B cell (primary cell): Measurements from ENCODE around the gene TENM3.

Experiments used
- EZH2 ChIP-seq: IDR thresholded peaks from 2 replicates; pipeline ENCODE4 v1.6.1; 2012; ENCODE audit warnings: borderline replicate concordance, low read depth, mild to moderate bottlenecking, moderate library complexity, low read length; ENCODE audit not compliant: insufficient read depth, poor library complexity, severe bottlenecking
- TF ChIP-seq, protein P1 (sequence below): fragments of 200-600 bp; IDR thresholded peaks from one replicate; pipeline ENCODE4 v1.8.0; 2022; ENCODE audit warnings: antibody characterized with exemption, mild to moderate bottlenecking

DNA sequence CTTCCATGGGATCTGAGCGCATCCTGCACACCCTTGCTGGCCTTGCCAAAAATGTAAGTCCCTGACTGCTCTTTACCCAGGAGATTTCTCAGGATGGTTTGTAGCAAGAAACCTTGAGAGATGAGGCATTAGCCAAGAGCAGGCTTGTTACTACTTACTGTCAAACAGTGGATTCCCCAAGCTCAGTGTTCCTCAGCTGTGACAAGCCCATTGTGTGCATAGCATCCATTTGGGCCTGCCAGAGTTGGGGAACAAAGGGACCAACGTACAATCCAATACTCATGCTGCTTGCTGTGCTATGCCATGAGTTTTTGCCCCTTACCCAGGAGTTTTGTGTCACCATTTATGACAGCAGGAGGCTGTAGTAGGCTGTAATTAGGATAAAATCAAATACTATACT lies 267.6 kb downstream of the TENM3 start:
- TF ChIP-seq, protein P1, sequence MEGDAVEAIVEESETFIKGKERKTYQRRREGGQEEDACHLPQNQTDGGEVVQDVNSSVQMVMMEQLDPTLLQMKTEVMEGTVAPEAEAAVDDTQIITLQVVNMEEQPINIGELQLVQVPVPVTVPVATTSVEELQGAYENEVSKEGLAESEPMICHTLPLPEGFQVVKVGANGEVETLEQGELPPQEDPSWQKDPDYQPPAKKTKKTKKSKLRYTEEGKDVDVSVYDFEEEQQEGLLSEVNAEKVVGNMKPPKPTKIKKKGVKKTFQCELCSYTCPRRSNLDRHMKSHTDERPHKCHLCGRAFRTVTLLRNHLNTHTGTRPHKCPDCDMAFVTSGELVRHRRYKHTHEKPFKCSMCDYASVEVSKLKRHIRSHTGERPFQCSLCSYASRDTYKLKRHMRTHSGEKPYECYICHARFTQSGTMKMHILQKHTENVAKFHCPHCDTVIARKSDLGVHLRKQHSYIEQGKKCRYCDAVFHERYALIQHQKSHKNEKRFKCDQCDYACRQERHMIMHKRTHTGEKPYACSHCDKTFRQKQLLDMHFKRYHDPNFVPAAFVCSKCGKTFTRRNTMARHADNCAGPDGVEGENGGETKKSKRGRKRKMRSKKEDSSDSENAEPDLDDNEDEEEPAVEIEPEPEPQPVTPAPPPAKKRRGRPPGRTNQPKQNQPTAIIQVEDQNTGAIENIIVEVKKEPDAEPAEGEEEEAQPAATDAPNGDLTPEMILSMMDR = no peak
- TF ChIP-seq EZH2 = no peak
